Activated CD4-positive, alpha-beta T cell treated with anti-CD3 and anti-CD28 coated beads for 4 hours (primary cell): ENCODE results near the gene CKS1B.
"Not testable (repeated sequence)": the region's sequence is repeated elsewhere in the genome, so short reads cannot be mapped to it uniquely, and the experiment has no call there.

ENCODE experiments used
- DNase-seq, 2 donors: peaks; one replicate each; pipeline ENCODE4 v3.0.0-alpha.2; 2020

The CKS1B gene

DNA sequence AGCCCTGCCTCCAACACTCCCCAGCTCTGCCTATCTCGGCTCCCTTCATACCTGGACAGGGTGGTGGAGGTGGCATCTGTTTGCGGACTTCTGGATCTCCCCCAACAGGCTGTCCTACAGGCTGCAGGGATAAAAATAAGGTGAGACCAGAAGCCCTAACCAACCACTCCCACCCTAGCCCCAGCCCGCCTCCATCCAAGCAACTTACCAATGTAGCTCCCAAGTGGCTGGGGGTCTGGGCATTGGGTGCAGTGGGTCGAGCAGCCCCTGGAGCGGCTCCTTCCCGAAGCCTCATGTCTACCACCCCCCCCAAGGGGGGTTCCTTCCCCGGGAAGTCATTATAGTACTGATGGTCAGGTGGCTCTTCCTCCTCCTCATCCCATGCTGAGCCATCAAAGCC is 8.4 kb upstream of the CKS1B start:
- DNase-seq = no peak

GRCh38 chr1:154967331-154967950 is 7.0 kb upstream of the CKS1B start:
- no peak for DNase-seq

DNA sequence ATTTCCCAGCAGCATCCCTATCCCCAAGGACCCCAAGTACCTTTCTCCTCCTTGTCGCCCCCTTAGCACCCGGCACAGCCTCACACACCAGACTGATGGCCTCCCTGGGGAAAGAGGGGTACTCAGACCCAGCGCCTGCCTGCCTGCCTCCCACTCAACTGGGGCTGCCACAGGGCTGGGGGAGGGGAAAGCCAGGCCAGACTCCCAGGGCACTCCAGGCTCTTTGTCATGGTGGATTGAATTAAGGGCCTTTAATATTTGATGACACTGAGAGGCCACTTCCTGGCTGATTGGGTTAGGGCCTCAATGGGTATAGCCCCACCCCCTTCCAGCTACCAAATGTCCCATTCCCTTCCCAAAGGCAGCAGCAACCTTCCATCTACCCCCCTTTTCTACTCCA is 5.8 kb upstream of the CKS1B start:
- no peak for DNase-seq

GRCh38 chr1:154969246-154969645 is 5.2 kb upstream of the CKS1B start:
- DNase-seq = no peak

DNA sequence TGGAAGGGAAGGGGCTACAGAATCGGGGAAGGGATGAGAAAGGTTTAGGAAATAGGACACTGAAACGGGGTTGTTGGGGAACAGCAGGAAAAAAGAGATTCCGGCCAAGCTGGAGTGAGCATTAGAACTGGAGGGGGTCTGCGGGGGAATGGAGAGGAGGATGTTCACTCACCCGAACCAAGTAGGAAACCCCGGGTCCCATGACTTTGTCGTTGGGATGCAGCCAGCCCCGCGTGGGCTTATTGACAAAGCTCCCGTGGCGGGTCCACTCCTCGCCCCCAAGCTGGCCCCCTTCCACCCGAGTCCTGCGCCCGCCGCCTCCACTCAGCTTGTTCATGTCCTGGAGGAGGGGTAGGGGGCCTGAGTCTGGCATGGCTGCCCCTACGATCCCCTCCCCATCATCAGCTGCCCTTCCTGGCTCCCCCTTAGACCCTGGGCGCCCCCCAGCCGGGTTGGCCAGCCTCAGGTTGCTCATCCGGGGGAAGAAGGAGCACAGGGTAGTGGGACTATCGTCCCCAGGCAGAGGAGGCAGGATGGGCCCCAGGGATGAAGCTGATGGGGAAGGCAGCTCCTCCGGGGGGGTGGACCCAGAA is 4.5 kb upstream of the CKS1B start:
- DNase-seq = no peak

GRCh38 chr1:154970631-154971340 is 3.7 kb upstream of the CKS1B start, which contains the start of gene SHC1:
SHC1 (minus strand) TSS chr1:154970747; CDS start chr1:154970526, 221 bp downstream.
- peak; percentile 29 to 35 for DNase-seq

DNA sequence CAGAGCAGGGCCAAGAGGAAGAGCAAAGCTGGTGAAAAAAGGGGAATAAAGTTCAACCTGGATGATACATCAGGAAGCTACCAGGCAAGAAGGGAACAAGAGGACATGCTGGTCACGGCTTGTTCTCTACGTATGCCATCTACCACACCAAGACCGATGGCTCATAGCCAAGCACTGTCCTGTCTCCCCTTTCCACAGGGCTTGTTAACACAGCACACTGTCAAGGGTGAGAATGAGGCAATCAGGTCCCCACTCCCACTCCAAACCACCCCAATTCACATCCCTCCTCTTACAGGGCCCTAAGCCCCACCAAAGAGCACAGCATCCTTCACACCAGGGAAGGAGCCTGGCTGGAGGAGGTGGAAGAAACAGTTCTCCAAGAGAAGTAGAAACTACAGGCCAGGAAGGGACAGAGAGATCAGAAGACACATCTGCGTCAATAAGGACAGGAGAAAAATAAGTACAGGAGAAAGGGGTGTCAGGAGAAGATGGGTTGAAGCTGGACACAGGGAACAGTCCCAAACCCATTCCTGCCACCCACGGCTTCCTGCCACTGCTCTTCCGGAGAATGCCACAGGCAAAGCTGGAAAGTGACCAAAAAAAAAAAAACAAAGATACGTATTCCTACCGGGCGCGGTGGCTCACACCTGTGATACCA is 3.0 kb upstream of the CKS1B start:
- no peak for DNase-seq

GRCh38 chr1:154972213-154972516 is 2.3 kb upstream of the CKS1B start:
- DNase-seq = no peak

DNA sequence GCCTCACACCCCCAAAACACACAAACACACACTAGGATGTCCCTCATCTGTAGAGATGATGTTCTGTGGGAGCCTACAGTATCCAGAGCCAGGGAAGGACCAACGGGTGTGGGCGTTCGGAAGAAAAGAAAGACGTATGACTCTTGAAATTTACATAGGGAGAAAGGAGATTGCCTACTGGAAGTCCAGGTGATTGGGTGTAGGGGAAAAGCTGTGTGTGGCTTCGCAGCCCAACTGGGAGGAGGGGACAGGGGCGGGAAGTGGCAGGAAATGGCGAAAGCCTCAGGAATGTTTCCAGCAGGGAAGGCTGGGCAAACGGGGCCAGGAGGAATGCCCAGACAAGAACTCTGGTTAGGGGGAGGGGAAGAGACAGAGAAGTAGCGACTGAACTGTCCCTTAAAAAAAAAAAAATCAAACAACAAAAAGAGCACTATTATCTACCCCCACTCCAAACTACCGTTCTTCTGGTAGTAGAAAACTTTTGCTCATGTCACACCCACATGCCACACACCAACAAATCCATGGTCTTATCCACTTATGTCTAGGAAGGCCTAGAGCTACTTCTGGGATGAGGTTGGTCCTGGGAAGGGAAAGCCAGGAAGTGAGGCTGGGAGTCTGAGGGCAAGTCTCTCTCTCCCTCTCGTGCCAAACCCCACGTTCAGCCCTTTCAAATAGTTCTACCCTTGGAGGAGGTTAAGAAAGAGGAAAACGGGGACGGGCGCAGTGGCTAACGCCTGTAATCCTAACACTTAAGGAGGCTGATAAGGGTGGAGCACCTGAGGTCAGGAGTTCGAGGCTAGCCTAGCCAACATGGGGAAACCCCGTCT is 1.8 kb upstream of the CKS1B start:
- no peak for DNase-seq

DNA sequence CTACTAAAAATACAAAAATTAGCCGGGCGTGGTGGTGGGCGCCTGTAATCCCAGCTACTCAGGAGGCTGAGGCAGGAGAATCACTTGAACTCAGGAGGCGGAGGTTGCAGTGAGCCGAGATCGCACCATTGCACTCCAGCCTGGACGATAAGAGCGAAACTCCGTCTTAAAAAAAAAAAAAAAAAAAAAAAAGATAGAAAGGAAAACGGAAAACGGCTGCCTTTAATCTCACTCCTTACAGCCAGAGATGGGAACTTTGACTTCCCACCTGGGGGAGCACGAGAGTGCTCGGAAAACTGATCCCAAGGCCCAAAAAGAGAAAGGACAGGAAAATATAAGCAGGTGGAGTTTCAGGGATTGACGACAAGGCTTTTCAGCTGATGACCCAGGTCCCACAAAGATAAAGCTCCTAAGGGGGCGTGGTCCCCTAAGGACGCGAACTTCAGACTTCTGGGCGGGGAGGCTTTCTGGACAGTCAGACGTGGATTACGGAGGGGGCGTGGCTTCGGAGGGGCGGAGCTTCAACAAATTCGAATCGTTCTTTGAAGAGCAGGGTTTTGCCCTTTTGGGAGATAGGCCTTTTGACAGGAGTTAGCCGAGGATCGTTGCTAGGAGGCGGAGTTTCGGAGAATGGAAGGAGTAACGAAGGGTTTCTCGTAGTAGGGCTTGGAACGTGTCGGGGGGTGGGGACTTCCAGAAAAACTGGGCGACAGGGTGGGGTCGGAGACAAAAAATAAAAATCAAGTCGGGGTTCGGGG is 958 bp upstream of the CKS1B start:
- DNase-seq = peak; percentile 88 to 94

DNA sequence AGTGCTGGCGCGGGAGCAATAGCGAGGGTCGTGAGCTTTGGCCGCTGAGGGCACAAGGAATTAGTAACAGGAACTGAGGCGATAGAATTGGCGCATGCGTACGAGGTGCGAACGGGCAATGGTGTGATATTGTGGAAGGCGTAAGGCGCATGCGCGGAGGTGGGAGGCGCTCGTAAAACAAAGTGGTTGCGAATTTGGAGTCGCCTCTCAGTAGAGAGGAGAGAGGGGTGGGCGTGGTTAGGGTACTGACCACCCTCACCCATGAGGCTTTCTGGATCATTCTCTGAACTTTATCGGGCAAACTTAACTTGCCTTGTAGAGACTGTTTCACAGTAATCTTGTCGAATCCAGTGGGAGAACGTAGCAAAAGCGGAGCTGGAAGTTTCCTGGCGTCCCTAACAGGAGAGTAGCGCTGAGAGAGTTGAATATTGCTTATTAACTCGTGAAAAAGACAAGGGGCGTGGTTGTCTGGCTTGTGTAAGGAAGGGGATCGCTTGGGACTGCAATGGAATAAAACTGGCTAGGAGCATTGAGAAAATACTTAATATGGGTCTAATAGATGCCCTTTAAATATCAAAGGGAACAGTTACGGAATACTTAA is 427 bp downstream of the CKS1B start:
- DNase-seq = peak; percentile 92 to 97

DNA sequence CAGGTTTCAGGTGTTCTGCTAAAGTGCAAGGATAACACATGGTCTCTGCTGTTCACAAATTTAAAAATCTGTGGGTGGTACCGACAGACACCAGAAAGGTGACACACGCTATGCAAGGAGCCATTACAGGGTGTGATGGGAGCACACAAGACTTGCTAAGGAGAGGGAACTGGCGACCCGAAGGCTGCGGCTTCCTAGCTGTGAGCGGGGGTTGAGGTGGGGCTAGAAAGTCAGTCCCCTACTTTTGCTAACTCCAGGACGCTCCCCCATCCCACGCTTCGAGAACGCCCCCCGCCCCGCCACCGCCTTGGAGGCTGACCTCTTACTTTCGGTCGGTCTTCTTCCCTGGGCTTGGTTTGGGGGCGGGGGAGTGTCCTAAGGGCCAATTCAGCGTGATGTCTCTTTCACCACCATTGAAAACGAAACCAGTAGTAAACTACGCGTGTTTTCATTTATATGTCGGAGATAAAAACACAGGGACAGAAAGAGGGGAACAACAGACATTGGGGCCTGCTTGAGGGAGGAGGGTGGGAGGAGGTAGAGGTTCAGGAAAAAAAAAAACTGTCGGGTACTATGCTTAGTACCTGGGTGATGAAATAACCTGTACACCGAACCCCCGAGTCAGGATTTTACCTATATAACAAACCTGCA is 1.1 kb downstream of the CKS1B start:
- peak; percentile 41 to 59 for DNase-seq

GRCh38 chr1:154977762-154978161 is 3.3 kb downstream of the CKS1B start:
- not testable (repeated sequence) for DNase-seq

DNA sequence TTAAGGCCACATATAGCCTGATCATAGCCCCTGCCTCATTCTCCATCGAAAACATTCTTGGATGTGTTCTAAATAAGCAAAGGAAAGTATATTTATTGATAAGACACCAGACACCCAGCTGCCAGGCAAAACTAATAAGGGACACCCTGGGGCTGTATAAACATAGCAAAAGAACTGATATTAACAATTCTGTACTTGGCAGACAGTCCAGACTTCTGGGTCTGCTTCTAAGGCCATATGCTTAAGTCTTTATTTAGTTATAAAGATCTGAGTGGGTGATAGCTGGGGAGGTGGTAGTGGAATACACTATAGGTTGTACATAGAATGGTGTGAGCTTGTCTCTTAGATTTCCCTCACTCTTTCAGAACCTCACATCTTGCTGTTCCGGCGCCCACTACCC is 3.9 kb downstream of the CKS1B start:
- DNase-seq = no peak

- no peak for DNase-seq
Measured at GRCh38 chr1:154982341-154982740, 7.9 kb downstream of the CKS1B start.

DNA sequence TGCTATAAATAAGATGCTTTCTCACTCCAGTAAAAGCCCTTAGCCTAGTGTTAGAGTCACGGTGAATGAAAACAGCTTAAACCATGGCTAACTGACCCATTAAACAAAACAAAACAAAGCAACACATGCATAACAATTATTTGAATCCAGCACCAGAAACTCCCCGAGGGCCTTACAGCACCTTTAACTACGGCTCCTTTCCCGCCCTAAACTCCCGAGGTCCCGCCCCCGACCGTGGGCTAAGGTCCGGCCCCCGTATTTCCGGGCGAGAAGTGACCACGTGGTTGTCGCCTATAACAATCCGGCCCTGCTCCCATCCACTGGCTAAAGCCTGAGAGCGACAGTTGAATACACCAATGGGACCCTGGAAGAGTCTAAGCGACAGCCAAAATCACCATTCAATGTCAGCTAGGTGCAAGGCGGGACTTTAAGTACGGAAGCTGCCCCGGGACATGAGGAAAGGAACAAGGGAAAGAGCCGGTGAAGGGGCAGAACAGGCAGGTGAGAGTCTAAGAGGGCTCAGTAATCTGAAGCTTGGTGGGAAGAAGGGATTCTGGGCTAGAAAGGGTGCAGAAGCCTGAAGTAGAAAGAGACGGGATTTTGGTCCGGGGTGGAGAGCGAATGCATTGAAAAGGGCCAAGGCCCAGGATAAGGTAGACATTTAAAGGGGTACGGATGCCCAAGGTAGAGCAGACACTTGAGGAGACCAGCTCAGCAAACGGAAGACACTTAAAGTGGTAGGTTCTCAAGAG is 8.6 kb downstream of the CKS1B start, which contains the start of gene FLAD1:
FLAD1 (plus strand) TSS at position 448 of the 752 bp plus-strand sequence. CDS start 351 bp downstream, outside the sequence.
- peak; percentile 94 to 95 for DNase-seq

DNA sequence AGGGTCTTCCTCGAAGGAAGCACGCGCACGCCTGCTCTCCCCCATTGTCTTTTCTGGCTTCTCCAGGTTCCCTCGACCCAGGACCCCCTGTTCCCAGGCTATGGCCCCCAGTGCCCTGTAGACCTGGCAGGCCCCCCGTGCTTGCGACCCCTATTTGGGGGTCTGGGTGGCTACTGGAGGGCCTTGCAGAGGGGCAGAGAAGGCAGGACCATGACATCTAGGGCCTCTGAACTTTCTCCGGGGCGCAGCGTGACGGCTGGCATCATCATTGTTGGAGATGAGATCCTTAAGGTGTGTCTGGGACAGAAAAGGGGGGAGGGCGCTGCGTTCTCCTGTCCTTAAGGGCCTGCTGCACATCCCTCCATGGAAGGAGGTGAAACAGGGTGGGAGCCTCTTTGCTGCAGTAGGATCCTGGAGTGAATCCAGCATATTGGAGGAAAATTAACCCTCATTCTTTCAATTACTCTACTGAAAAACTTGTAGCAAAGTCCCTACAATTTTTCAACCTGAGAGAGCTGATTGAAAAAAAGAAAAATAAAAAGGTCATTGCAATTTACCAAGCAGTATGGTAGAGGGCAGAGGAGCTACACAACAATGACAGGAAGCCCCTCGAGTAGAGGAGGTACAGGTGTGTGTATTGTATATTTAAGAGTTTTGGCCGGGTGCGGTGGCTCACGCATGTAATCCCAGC is 9.4 kb downstream of the CKS1B start:
- DNase-seq = no peak

DNA sequence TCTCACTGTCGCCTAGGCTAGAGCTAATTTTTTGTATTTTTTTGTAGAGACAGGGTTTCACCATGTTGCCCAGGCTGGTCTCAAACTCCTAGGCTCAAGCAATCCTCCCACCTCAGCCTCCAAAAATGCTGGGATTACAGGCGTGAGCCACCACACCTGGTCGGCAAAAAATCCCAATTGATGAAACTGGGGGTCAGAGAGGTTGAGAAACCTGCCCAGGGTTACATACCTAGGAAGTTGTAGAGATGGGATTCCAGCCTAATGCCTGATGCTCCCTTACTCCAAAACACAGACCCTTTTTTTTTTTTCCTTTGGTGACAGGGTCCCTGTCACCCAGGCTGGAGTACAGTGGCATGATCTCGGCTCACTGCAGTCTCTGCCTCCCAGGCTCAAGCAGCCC is 12.3 kb downstream of the CKS1B start:
- DNase-seq = not testable (repeated sequence)

- DNase-seq = no peak
Measured at GRCh38 chr1:154987326-154987725, 12.8 kb downstream of the CKS1B start.
